Keratinocyte (primary cell): ENCODE measurements around the gene KRT14.

ENCODE experiments used
- CTCF ChIP-seq, 3 experiments: IDR thresholded peaks in 1 of 3; conservative IDR thresholded peaks in 1 of 3; optimal IDR thresholded peaks in 1 of 3; 2 replicates in 2 of 3; 3 replicates in 1 of 3; pipeline versions ENCODE3 to v1.5.1; 2011; ENCODE audit warnings: low read length in 3 of 3, mild to moderate bottlenecking in 3 of 3, moderate library complexity in 2 of 3, control low read depth in 1 of 3, inconsistent platforms in 1 of 3; ENCODE audit not compliant: insufficient read depth in 2 of 3; ENCODE audit errors: extremely low read depth in 1 of 3
- EZH2 ChIP-seq: IDR thresholded peaks from one replicate; pipeline ENCODE4 v1.6.1; 2012; ENCODE audit warnings: inconsistent platforms, mild to moderate bottlenecking, low read length, moderate library complexity

- TF ChIP-seq EZH2, result no peak
- no peak for TF ChIP-seq CTCF (optimal IDR thresholded peaks at IDR 0.05 in 1 of 3, IDR thresholded peaks at IDR 0.05 in 1 of 3, conservative IDR thresholded peaks at IDR 0.05 in 1 of 3; ENCODE audit: extremely low read depth in 1 of 3, insufficient read depth in 2 of 3, low read length in 3 of 3)
Observed at GRCh38 chr17:41629826-41630670, 43.4 kb upstream of the KRT14 start.
